GM18498 (cell line): ENCODE data around the gene DNAJA2.

Experiments used
- ATAC-seq: cut with Tn5 transposase; IDR thresholded peaks from one replicate; pipeline ENCODE4 v1.9.1; 2021; ENCODE audit warnings: mild to moderate bottlenecking, moderate library complexity; ENCODE audit not compliant: unreplicated experiment

Gene DNAJA2

DNA sequence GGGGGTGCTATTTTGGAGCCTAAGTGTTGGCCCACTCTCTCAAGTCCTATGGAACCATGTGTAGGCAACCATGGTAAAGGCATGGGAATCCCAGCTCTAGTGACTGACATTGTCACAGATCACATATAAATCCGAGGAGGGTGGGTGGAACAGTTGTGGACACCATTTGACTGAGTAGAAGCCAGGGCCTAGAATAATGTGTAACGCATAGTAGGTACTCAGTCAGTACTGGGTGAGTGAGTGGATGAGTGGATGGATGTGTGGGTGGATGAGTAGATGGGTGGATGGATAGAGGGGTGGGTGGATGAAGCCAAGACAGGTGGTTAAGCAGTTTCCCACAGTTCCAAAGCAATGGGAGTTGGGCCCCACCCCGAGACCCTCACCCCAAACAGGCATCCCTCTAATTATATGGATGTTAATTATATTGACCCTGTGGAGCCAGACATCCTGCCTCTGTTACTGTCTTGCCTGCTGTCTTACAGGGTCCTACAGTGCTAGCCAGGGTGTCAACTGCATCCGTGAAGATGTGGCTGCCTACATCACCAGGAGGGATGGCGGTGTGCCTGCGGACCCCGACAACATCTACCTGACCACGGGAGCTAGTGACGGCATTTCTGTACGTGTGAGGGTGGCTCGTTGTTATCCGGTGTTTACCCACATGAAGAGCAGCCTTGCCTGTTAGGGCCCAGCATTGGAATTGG lies 67.0 kb downstream of the DNAJA2 start:
- ATAC-seq, result no peak
